Activated CD4-positive, alpha-beta memory T cell treated with anti-CD3 and anti-CD28 coated beads for 36 hours (primary cell): ENCODE results near the gene FASLG. TPM values are rescaled to one million over a fixed set of nuclear protein-coding genes. Genes with fewer than 3 reads are reported as not detected.
"Not testable (repeated sequence)": the region's sequence is repeated elsewhere in the genome, so short reads cannot be mapped to it uniquely, and the experiment has no call there.

Experiments used
- CTCF ChIA-PET: fragments of 350-600 bp; sonication (Branson Sonifier 250); formaldehyde crosslinking; loops from one replicate; lab custom pipeline; 2021; ENCODE audit warnings: antibody characterized with exemption, inconsistent platforms; lab: Charles Lee
- POLR2A ChIA-PET: fragments of 350-600 bp; sonication (Branson Sonifier 250); formaldehyde crosslinking; loops from one replicate; lab custom pipeline; 2021; ENCODE audit warnings: antibody characterized with exemption; lab: Charles Lee
- DNase-seq: peaks from one replicate; pipeline ENCODE4 v3.0.0-alpha.2; 2020
- H3K27ac Mint-ChIP-seq: one replicate; pipeline ENCODE4 v1.8.0; 2021; ENCODE audit warnings: mixed read lengths
- H3K27me3 Mint-ChIP-seq: one replicate; pipeline ENCODE4 v1.8.0; 2021; ENCODE audit warnings: mixed read lengths
- H3K36me3 Mint-ChIP-seq: one replicate; pipeline ENCODE4 v1.8.0; 2021; ENCODE audit warnings: mixed read lengths
- H3K4me1 Mint-ChIP-seq: one replicate; pipeline ENCODE4 v1.8.0; 2021; ENCODE audit warnings: low read depth, mixed read lengths
- H3K4me3 Mint-ChIP-seq: one replicate; pipeline ENCODE4 v1.8.0; 2021; ENCODE audit warnings: mild to moderate bottlenecking, mixed read lengths
- H3K9me3 Mint-ChIP-seq: one replicate; pipeline ENCODE4 v1.8.0; 2021; ENCODE audit warnings: mixed read lengths
- intact Hi-C: fragments of 100-400 bp; cut with micrococcal nuclease; formaldehyde crosslinking; loops from one replicate; pipeline ENCODE4 v1.15.1; 2023
- total RNA-seq, 2 experiments: library from RNA; stranded (reverse); gene quantifications; one replicate each; pipeline ENCODE4 v1.2.3, GENCODE V29; 2021

FASLG gene
- total RNA-seq, 2 experiments from 2014 or later = 8.2 to 8.6 TPM

DNA sequence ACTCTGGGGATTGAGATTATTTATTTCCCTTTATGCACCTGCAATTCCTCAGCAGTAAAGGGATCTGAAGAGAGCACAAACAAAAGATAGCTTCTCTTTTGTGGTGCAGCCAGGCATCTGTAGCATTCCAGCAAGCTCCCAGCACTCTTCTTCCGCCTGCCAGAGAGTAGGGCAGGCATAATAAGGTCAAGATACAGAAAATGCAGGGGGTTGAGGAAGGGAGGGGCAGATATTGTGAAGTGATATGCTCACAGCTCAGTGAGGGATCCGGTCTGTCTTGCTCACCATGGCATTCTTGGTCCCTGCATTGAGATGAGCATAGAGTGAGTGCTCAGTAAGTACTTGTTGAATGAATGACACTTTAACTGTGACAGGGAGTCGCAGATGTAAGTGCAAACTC lies 23.9 kb downstream of the FASLG start:
- Mint-ChIP-seq H3K4me1 (peaks cover 31% of the 10 kb centered on the region), H3K9me3 (no peaks in the 10 kb centered on the region), H3K27ac (no peak overlapping the region), H3K4me3 (no peak overlapping the region), H3K36me3 (no peaks in the 10 kb centered on the region), H3K27me3 (no peaks in the 10 kb centered on the region)
- CTCF ChIA-PET = interaction anchor here (0.6 to 0.8 kb wide), 2 partner anchors 36 to 74 kb away, joined by 3 read pairs; no protein-coding TSS in a partner anchor
- DNase-seq = no peak
- POLR2A ChIA-PET = interaction anchor here (0.6 kb wide), 1 partner anchor 413 kb away, joined by 3 read pairs; no protein-coding TSS in a partner anchor
- intact Hi-C loops = no loop called here

DNA sequence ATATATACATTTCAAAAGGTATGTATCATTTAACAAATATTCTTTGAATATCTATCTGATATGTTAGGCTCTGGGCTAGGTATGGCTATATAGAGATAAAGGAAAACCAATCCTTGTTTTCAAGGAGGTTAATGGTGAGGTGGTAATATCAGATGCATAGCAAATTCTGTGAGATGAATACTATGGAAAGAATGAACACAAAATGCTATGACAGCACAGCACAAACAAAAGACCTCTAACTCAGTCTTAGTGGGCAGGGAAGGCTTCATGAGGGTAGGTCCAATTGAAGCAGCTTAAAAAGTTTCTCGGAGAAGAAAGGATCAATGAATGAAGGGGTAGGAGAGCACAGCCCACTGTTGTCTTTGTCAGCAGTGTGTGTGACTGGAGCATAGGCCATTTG lies 27.2 kb downstream of the FASLG start:
- H3K9me3 Mint-ChIP-seq = no peaks in the 10 kb centered on the region
- POLR2A ChIA-PET = no interaction called here
- H3K27ac Mint-ChIP-seq = no peak overlapping the region
- H3K4me3 Mint-ChIP-seq = no peak overlapping the region
- intact Hi-C loops = no loop called here
- peaks cover 12% of the 10 kb centered on the region for H3K4me1 Mint-ChIP-seq
- CTCF ChIA-PET = no interaction called here
- DNase-seq = no peak
- H3K36me3 Mint-ChIP-seq = no peaks in the 10 kb centered on the region
- no peaks in the 10 kb centered on the region for H3K27me3 Mint-ChIP-seq

GRCh38 chr1:172688428-172689085 lies 29.7 kb downstream of the FASLG start:
- H3K9me3 Mint-ChIP-seq, DNase-seq, H3K4me1 Mint-ChIP-seq, H3K36me3 Mint-ChIP-seq, POLR2A ChIA-PET, intact Hi-C loops, H3K27me3 Mint-ChIP-seq, H3K4me3 Mint-ChIP-seq, H3K27ac Mint-ChIP-seq: not testable (repeated sequence)
- CTCF ChIA-PET = interaction anchor here (1.1 kb wide), 1 partner anchor 39 kb away, joined by 3 read pairs; no protein-coding TSS in a partner anchor

DNA sequence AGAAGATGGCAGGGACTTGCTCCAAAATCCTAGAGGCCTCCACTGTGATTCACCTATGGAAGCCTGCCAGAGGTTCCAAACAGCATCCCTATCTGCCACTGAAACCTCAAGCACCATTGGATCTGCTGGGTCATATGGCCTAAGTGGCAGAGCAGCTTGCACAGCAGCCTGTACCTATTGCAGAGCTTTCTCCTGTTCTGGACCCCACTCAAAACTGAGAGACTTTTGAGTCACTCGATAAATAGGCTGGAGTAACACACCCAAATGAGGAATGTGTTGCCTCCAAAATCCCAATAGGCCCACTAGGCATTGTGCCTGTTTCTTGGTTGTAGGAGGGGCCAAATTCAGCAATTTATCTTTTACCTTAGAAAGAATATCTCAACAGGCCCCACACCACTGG lies 32.0 kb downstream of the FASLG start:
- H3K27me3 Mint-ChIP-seq, H3K36me3 Mint-ChIP-seq, H3K4me1 Mint-ChIP-seq, H3K4me3 Mint-ChIP-seq, H3K9me3 Mint-ChIP-seq, H3K27ac Mint-ChIP-seq, POLR2A ChIA-PET, DNase-seq, intact Hi-C loops: not testable (repeated sequence)
- CTCF ChIA-PET = interaction anchor here (0.6 to 2.3 kb wide), 2 partner anchors 29 to 40 kb away, joined by 3 to 7 read pairs; no protein-coding TSS in a partner anchor

GRCh38 chr1:172697534-172698002 lies 38.7 kb downstream of the FASLG start:
- H3K4me3 Mint-ChIP-seq = peak overlapping the region; percentile 27
- H3K4me1 Mint-ChIP-seq = peaks cover 50% of the 10 kb centered on the region
- H3K36me3 Mint-ChIP-seq = peaks cover 1% of the 10 kb centered on the region
- POLR2A ChIA-PET = interaction anchor here (1.0 to 2.5 kb wide), 5 partner anchors 11 to 37 kb away, joined by 4 to 8 read pairs (median 8); no protein-coding TSS in a partner anchor
- H3K27ac Mint-ChIP-seq = peak overlapping the region; percentile 88
- DNase-seq = peak; percentile 35
- intact Hi-C loops = loop anchor here (1.0 to 5.0 kb wide), 4 partner anchors 19 to 915 kb away; partner anchors contain the start of genes METTL13 and SUCO
- H3K27me3 Mint-ChIP-seq = no peaks in the 10 kb centered on the region
- no peaks in the 10 kb centered on the region for H3K9me3 Mint-ChIP-seq
- CTCF ChIA-PET = interaction anchor here (1.3 to 1.8 kb wide), 3 partner anchors 27 to 88 kb away, joined by 4 read pairs; partner anchors contain the start of gene FASLG

DNA sequence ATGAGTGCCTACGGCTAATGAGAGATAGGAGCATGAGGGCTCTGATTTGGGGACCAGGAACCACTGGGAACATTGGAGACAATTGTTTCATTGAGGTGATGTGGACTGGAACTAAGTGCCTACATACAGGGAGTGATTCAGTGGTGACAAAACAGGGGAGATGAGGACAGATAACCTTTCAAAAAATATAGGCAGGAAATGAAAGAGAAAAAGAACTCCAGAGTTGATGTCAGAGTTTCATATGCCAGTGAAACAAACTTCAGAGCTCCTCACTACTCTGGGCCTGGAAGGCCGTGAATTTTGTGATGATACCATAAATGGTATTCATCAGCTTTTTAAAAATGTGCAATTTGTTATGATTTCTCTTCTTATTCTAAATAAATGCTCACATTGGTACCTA lies 39.3 kb downstream of the FASLG start:
- peak overlapping the region; percentile 88 for H3K27ac Mint-ChIP-seq
- intact Hi-C loops = loop anchor here (1.0 to 5.0 kb wide), 4 partner anchors 19 to 916 kb away; partner anchors contain the start of genes METTL13 and SUCO
- H3K9me3 Mint-ChIP-seq = no peaks in the 10 kb centered on the region
- H3K4me3 Mint-ChIP-seq = peak overlapping the region; percentile 27
- H3K36me3 Mint-ChIP-seq = peaks cover 1% of the 10 kb centered on the region
- ChIA-PET CTCF (interaction anchor here (0.9 to 2.5 kb wide), 6 partner anchors 10 to 89 kb away, joined by 3 to 10 read pairs (median 4); partner anchors contain the start of gene FASLG), POLR2A (interaction anchor here (0.9 to 2.5 kb wide), 7 partner anchors 10 to 39 kb away, joined by 3 to 8 read pairs (median 5); partner anchors contain the start of gene FASLG)
- H3K27me3 Mint-ChIP-seq = no peaks in the 10 kb centered on the region
- H3K4me1 Mint-ChIP-seq = peaks cover 50% of the 10 kb centered on the region
- peak; percentile 18 for DNase-seq

DNA sequence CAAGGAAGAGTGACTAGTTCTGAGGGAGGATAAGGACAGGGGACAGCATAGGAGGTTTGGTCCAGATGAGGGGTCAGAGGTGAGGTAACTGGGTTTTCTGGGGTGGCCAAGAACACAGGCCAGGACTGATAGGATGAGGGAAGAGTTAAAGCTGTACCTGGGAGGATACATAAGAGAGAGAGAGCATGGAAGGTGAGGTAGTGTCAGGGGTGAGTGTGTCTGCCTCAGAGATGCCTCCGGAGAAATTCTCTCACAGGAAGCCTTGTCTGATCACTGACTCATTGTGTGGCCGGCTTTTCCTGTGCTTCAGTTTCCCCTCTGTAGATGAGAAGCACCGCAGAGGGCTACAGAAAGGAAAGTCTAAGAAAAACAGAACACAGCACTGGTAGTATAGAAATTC lies 40.2 kb downstream of the FASLG start:
- Mint-ChIP-seq H3K27me3 (no peaks in the 10 kb centered on the region), H3K36me3 (peaks cover 1% of the 10 kb centered on the region), H3K9me3 (no peaks in the 10 kb centered on the region), H3K4me3 (peak overlapping the region; percentile 14), H3K27ac (peak overlapping the region; percentile 88), H3K4me1 (peaks cover 50% of the 10 kb centered on the region)
- peak; percentile 86 for DNase-seq
- ChIA-PET POLR2A (interaction anchor here (0.6 to 2.5 kb wide), 8 partner anchors 10 to 82 kb away, joined by 3 to 8 read pairs (median 8); no protein-coding TSS in a partner anchor), CTCF (interaction anchor here (0.8 to 2.5 kb wide), 9 partner anchors 9 to 164 kb away, joined by 3 to 10 read pairs (median 4); no protein-coding TSS in a partner anchor)
- intact Hi-C loops = loop anchor here (1.0 to 5.0 kb wide), 9 partner anchors 9 to 917 kb away; partner anchors contain the start of gene METTL13

DNA sequence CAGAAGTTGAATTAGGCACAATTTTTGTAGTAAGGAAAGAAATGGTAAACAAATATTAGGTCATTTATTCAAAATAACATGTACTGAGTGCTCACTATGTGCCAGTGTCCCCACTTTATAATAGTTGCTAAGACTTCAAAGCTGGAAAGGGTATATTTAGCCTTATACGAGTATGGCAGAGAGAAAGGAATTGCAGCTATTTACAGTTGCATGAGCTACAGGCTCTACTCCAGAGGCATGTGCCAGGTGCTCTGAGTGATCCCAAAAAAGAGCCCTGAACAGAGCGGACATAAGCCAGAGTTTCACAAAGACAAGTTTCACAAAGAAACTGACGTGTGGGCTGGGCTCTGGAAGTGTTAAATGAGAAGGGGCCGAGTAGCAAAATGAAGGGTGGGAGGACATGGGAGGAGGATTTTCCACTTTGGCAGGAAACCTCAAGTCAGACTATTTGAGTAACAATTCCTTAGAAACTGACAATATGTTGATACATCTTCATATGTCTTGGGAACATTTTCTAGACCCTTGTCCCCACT lies 40.9 kb downstream of the FASLG start:
- no peak overlapping the region for H3K4me3 Mint-ChIP-seq
- POLR2A ChIA-PET = interaction anchor here (1.4 to 2.5 kb wide), 6 partner anchors 20 to 61 kb away, joined by 3 to 8 read pairs (median 8); partner anchors contain the start of gene FASLG

GRCh38 chr1:172700556-172700955 lies 41.7 kb downstream of the FASLG start:
- H3K36me3 Mint-ChIP-seq = no peaks in the 10 kb centered on the region

More for the DNA sequence above, 40.9 kb downstream of the FASLG start:
- CTCF ChIA-PET = interaction anchor here (0.8 to 2.5 kb wide), 11 partner anchors 8 to 165 kb away, joined by 3 to 10 read pairs (median 3); no protein-coding TSS in a partner anchor
- peak overlapping the region; percentile 88 for H3K27ac Mint-ChIP-seq
- peak; percentile 34 for DNase-seq
- no peaks in the 10 kb centered on the region for H3K27me3 Mint-ChIP-seq
- H3K9me3 Mint-ChIP-seq = no peaks in the 10 kb centered on the region
- intact Hi-C loops = loop anchor here (1.0 to 5.0 kb wide), 9 partner anchors 9 to 917 kb away; partner anchors contain the start of gene METTL13
- H3K4me1 Mint-ChIP-seq = peaks cover 50% of the 10 kb centered on the region
- H3K36me3 Mint-ChIP-seq = peaks cover under 1% of the 10 kb centered on the region

DNA sequence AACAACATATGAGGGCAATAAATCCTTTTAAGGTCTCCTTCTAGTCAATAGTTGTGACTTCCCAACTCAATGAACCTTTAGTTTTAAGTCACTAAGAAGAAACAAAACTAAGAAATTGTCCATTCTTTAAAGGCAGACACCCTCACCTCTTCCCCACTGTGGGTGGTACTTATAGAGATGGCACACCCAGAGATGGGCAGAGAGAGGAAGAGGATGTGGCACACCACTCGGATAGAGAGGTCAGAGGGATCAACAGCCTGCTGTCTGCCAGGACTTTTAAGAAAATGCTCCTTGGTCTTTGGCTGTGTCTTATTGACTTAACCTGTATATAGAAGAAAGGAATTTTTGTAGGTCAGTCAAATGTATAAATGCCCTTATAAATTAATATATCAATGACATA lies 45.1 kb downstream of the FASLG start:
- Mint-ChIP-seq H3K9me3 (no peaks in the 10 kb centered on the region), H3K4me1 (peaks cover 37% of the 10 kb centered on the region), H3K36me3 (no peaks in the 10 kb centered on the region), H3K4me3 (no peak overlapping the region), H3K27ac (no peak overlapping the region), H3K27me3 (no peaks in the 10 kb centered on the region)
- ChIA-PET CTCF (interaction anchor here (1.1 to 1.3 kb wide), 2 partner anchors 94 to 95 kb away, joined by 3 read pairs; no protein-coding TSS in a partner anchor), POLR2A (no interaction called here)
- DNase-seq = no peak
- intact Hi-C loops = no loop called here

More at GRCh38 chr1:172700556-172700955, 41.7 kb downstream of the FASLG start:
- no peak for DNase-seq
- no peaks in the 10 kb centered on the region for H3K27me3 Mint-ChIP-seq
- peaks cover 48% of the 10 kb centered on the region for H3K4me1 Mint-ChIP-seq
- H3K4me3 Mint-ChIP-seq = no peak overlapping the region
- H3K9me3 Mint-ChIP-seq = no peaks in the 10 kb centered on the region
- ChIA-PET POLR2A (interaction anchor here (0.9 to 1.5 kb wide), 3 partner anchors 26 to 64 kb away, joined by 4 to 8 read pairs (median 4); partner anchors contain the start of gene FASLG), CTCF (interaction anchor here (1.4 to 2.5 kb wide), 5 partner anchors 8 to 90 kb away, joined by 3 to 10 read pairs (median 4); no protein-coding TSS in a partner anchor)
- intact Hi-C loops = no loop called here
- H3K27ac Mint-ChIP-seq = no peak overlapping the region

- ChIA-PET POLR2A (no interaction called here), CTCF (interaction anchor here (1.1 to 1.7 kb wide), 3 partner anchors 15 to 96 kb away, joined by 3 to 5 read pairs (median 3); no protein-coding TSS in a partner anchor)
- Mint-ChIP-seq H3K36me3 (no peaks in the 10 kb centered on the region), H3K9me3 (no peaks in the 10 kb centered on the region), H3K27ac (peak overlapping the region; percentile 11), H3K27me3 (no peaks in the 10 kb centered on the region), H3K4me1 (peaks cover 37% of the 10 kb centered on the region), H3K4me3 (no peak overlapping the region)
- DNase-seq = no peak
- intact Hi-C loops = no loop called here
Measured at GRCh38 chr1:172704420-172705210, 45.7 kb downstream of the FASLG start.
